Ishikawa (cell line): ENCODE data around the gene CCKAR.

Experiments used
- CEBPB ChIP-seq: IDR thresholded peaks from 2 replicates; pipeline ENCODE4 v1.6.1; 2012
- CREB1 ChIP-seq: IDR thresholded peaks from 2 replicates; pipeline ENCODE4 v1.6.1; 2012; ENCODE audit warnings: low read depth
- EP300 ChIP-seq: IDR thresholded peaks from 2 replicates; pipeline ENCODE4 v1.6.1; 2012; ENCODE audit warnings: borderline replicate concordance
- FOXM1 ChIP-seq: IDR thresholded peaks from 2 replicates; pipeline ENCODE4 v1.6.1; 2012; ENCODE audit warnings: low read depth, borderline replicate concordance
- MAX ChIP-seq: IDR thresholded peaks from 2 replicates; pipeline ENCODE4 v1.6.1; 2012
- NFIC ChIP-seq: IDR thresholded peaks from 2 replicates; pipeline ENCODE4 v1.6.1; 2012
- RAD21 ChIP-seq: IDR thresholded peaks from 2 replicates; pipeline ENCODE4 v1.6.1; 2012; ENCODE audit warnings: low read depth
- REST ChIP-seq: IDR thresholded peaks from 2 replicates; pipeline ENCODE4 v1.6.1; 2012; ENCODE audit warnings: low read depth, mild to moderate bottlenecking
- TAF1 ChIP-seq: IDR thresholded peaks from 2 replicates; pipeline ENCODE4 v1.6.1; 2012; ENCODE audit warnings: low read depth, mild to moderate bottlenecking
- TCF12 ChIP-seq: IDR thresholded peaks from 2 replicates; pipeline ENCODE4 v1.6.1; 2012; ENCODE audit warnings: low read depth
- TEAD4 ChIP-seq: IDR thresholded peaks from 2 replicates; pipeline ENCODE4 v1.6.1; 2012
- USF1 ChIP-seq: IDR thresholded peaks from 2 replicates; pipeline ENCODE4 v1.6.1; 2012
- YY1 ChIP-seq: IDR thresholded peaks from 2 replicates; pipeline ENCODE4 v1.6.1; 2012; ENCODE audit warnings: low read depth
- ZBTB7A ChIP-seq: IDR thresholded peaks from 2 replicates; pipeline ENCODE4 v1.6.1; 2012; ENCODE audit warnings: low read depth

- TF ChIP-seq FOXM1 (no peak), REST (no peak), NFIC (no peak), TEAD4 (no peak), CREB1 (no peak), CEBPB (no peak), YY1 (no peak), TAF1 (no peak), EP300 (no peak), MAX (no peak), RAD21 (no peak), TCF12 (no peak), USF1 (no peak), ZBTB7A (no peak)
Measured at GRCh38 chr4:26459756-26460530, 30.3 kb downstream of the CCKAR start.
